Measurements from ENCODE around the gene ABCC4.

ABCC4 gene

DNA sequence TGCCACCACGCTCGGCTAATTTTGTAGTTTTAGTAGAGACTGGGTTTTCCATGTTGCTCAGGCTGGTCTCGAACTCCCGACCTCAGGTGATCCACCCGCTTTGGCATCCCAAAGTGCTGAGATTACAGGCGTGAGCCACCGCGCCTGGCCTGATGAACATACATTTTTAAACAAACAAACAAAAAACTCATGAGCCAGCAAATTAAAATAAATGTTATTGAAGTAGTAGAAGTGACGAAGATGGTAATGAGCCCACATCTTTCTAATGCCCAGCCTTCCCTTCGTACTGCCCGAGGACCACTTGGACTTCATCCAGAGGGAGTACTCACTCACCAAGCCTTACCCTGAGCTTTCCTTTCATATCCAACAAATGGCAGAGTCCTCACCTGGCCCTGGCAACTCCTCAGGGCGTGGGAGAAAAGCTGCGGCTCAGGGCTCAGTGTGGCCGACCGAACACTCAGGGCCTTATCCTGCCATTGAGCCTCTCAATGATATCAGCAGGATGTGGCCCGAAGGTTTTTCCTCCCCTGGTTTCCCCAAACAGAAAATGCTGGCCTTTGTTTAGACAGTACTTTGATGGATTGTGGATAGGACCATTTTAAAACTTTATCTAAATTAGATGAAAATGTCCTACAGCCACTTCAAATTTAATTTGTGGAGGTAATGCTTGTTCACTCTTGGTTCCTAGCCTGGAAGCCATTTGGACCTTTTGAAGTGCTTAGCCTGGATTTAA, 22.8 kb upstream of the ABCC4 start:
- Histone ChIP-seq H3K9me3 (replicated peaks; ENCODE audit: low read length) (no peaks in the 10 kb centered on the region), H3K4me3 (ENCODE audit: low read length) (no peak overlapping the region), H3K4me1 (ENCODE audit: control insufficient read depth, insufficient read depth, low read length) (no peaks in the 10 kb centered on the region), H3K27me3 (ENCODE audit: control insufficient read depth, insufficient read depth, low read length) (no peaks in the 10 kb centered on the region), H3K9ac (ENCODE audit: low read depth, low read length) (no peak overlapping the region), H3K36me3 (ENCODE audit: insufficient read depth, low read length) (no peaks in the 10 kb centered on the region), H3K4me2 (ENCODE audit: low read length) (no peak overlapping the region)

GRCh38 chr13:95319551-95320274, 18.5 kb upstream of the ABCC4 start:
- Histone ChIP-seq H3K4me3 (ENCODE audit: low read length) (no peak overlapping the region), H3K27me3 (ENCODE audit: control insufficient read depth, insufficient read depth, low read length) (no peaks in the 10 kb centered on the region), H3K9ac (ENCODE audit: low read depth, low read length) (no peak overlapping the region), H3K4me2 (ENCODE audit: low read length) (no peak overlapping the region), H3K36me3 (ENCODE audit: insufficient read depth, low read length) (no peaks in the 10 kb centered on the region), H3K9me3 (replicated peaks; ENCODE audit: low read length) (no peaks in the 10 kb centered on the region), H3K4me1 (ENCODE audit: control insufficient read depth, insufficient read depth, low read length) (no peaks in the 10 kb centered on the region)

- no peaks in the 10 kb centered on the region for H3K9me3 ChIP-seq (replicated peaks; ENCODE audit: low read length)
- peaks cover 4% of the 10 kb centered on the region for H3K27me3 ChIP-seq (ENCODE audit: control insufficient read depth, insufficient read depth, low read length)
- no peak overlapping the region for H3K9ac ChIP-seq (ENCODE audit: low read depth, low read length)
- no peaks in the 10 kb centered on the region for H3K36me3 ChIP-seq (ENCODE audit: insufficient read depth, low read length)
- H3K4me3 ChIP-seq (ENCODE audit: low read length): no peak overlapping the region
- H3K4me1 ChIP-seq (ENCODE audit: control insufficient read depth, insufficient read depth, low read length): no peaks in the 10 kb centered on the region
- no peak overlapping the region for H3K4me2 ChIP-seq (ENCODE audit: low read length)
Measured at GRCh38 chr13:95317039-95317989, 16.1 kb upstream of the ABCC4 start.

DNA sequence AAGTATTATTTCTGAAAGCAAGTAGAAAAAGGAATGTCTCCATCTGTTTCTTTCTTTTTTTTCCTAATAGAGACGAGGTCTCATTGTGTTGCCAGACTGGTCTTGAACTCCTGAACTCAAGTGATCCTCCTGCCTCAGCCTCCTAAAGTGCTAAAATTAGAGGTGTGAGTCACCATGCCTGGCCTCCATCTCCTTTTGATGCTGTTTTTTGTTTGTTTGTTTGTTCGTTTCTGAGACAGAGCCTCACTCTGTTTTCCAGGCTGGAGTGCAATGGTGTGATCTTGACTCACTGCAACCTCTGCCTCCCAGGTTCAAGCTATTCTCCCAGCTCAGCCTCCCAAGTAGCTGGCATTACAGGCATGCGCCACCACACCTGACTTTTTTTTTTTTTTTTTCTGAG, 14.5 kb upstream of the ABCC4 start:
- no peak overlapping the region for H3K9ac ChIP-seq (ENCODE audit: low read depth, low read length)
- H3K4me1 ChIP-seq (ENCODE audit: control insufficient read depth, insufficient read depth, low read length): no peaks in the 10 kb centered on the region
- no peaks in the 10 kb centered on the region for H3K9me3 ChIP-seq (replicated peaks; ENCODE audit: low read length)
- H3K4me3 ChIP-seq (ENCODE audit: low read length): no peak overlapping the region
- H3K4me2 ChIP-seq (ENCODE audit: low read length): no peak overlapping the region
- H3K27me3 ChIP-seq (ENCODE audit: control insufficient read depth, insufficient read depth, low read length): peaks cover 11% of the 10 kb centered on the region
- H3K36me3 ChIP-seq (ENCODE audit: insufficient read depth, low read length): no peaks in the 10 kb centered on the region

- Histone ChIP-seq H3K27me3 (ENCODE audit: control insufficient read depth, insufficient read depth, low read length) (peaks cover 7% of the 10 kb centered on the region), H3K4me3 (ENCODE audit: low read length) (no peak overlapping the region), H3K9ac (ENCODE audit: low read depth, low read length) (no peak overlapping the region), H3K9me3 (replicated peaks; ENCODE audit: low read length) (no peaks in the 10 kb centered on the region), H3K4me2 (ENCODE audit: low read length) (no peak overlapping the region), H3K4me1 (ENCODE audit: control insufficient read depth, insufficient read depth, low read length) (no peaks in the 10 kb centered on the region), H3K36me3 (ENCODE audit: insufficient read depth, low read length) (no peaks in the 10 kb centered on the region)
Measured at GRCh38 chr13:95307507-95307906, 6.3 kb upstream of the ABCC4 start.

DNA sequence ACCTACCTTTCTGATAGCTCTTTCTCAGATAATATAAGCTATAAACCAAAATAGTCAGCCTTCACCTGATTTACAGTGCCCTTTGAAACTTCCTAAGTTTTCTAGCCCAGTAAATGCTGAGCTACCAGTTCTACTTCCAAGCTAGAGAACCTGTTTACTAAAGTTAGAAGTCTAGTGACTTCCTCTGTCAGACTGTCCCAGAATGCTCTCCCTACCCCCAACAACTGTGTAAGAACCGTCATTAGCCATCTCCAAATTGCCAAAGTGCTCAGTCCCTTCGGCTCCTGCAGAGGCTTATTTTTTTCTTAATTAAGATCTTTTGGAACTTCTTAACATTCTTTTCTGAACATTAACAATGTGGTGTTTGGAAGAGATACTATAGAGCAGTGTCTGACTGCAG, 3.2 kb upstream of the ABCC4 start:
- Histone ChIP-seq H3K9me3 (replicated peaks; ENCODE audit: low read length) (no peaks in the 10 kb centered on the region), H3K27me3 (ENCODE audit: control insufficient read depth, insufficient read depth, low read length) (no peaks in the 10 kb centered on the region), H3K4me1 (ENCODE audit: control insufficient read depth, insufficient read depth, low read length) (peaks cover 16% of the 10 kb centered on the region), H3K4me2 (ENCODE audit: low read length) (no peak overlapping the region), H3K9ac (ENCODE audit: low read depth, low read length) (no peak overlapping the region), H3K36me3 (ENCODE audit: insufficient read depth, low read length) (no peaks in the 10 kb centered on the region), H3K4me3 (ENCODE audit: low read length) (no peak overlapping the region)

DNA sequence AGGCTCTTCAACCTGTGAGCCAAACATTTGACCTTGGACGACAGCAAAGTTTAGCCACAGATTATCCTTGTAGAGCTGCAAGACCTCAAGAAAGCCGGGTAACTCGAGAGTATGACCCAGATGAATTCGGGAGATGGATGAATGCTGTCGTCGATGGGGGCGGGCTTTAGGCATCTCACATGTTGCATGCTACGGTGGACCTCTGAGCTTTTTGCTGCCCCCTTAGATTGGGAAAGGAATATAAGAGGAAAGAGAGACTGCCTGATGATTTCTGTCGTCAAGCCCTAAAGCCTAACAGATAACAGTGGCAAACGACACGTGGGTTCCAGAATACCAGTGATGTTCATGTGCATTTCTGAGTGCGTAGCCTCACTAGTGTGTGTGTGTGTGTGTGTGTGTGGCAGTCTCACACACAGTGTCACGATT, 730 bp upstream of the ABCC4 start:
- Histone ChIP-seq H3K27me3 (ENCODE audit: control insufficient read depth, insufficient read depth, low read length) (no peaks in the 10 kb centered on the region), H3K9me3 (replicated peaks; ENCODE audit: low read length) (no peaks in the 10 kb centered on the region), H3K36me3 (ENCODE audit: insufficient read depth, low read length) (no peaks in the 10 kb centered on the region), H3K4me3 (ENCODE audit: low read length) (peak overlapping the region; percentile 96), H3K4me2 (ENCODE audit: low read length) (peak overlapping the region; percentile 91), H3K9ac (ENCODE audit: low read depth, low read length) (peak overlapping the region; percentile 90), H3K4me1 (ENCODE audit: control insufficient read depth, insufficient read depth, low read length) (peaks cover 34% of the 10 kb centered on the region)

- Histone ChIP-seq H3K4me3 (ENCODE audit: low read length) (peak overlapping the region; percentile 96), H3K4me1 (ENCODE audit: control insufficient read depth, insufficient read depth, low read length) (peaks cover 34% of the 10 kb centered on the region), H3K9me3 (replicated peaks; ENCODE audit: low read length) (no peaks in the 10 kb centered on the region), H3K27me3 (ENCODE audit: control insufficient read depth, insufficient read depth, low read length) (no peaks in the 10 kb centered on the region), H3K9ac (ENCODE audit: low read depth, low read length) (peak overlapping the region; percentile 90), H3K36me3 (ENCODE audit: insufficient read depth, low read length) (no peaks in the 10 kb centered on the region), H3K4me2 (ENCODE audit: low read length) (peak overlapping the region; percentile 91)
Measured at GRCh38 chr13:95300625-95301182, 547 bp downstream of the ABCC4 start.

DNA sequence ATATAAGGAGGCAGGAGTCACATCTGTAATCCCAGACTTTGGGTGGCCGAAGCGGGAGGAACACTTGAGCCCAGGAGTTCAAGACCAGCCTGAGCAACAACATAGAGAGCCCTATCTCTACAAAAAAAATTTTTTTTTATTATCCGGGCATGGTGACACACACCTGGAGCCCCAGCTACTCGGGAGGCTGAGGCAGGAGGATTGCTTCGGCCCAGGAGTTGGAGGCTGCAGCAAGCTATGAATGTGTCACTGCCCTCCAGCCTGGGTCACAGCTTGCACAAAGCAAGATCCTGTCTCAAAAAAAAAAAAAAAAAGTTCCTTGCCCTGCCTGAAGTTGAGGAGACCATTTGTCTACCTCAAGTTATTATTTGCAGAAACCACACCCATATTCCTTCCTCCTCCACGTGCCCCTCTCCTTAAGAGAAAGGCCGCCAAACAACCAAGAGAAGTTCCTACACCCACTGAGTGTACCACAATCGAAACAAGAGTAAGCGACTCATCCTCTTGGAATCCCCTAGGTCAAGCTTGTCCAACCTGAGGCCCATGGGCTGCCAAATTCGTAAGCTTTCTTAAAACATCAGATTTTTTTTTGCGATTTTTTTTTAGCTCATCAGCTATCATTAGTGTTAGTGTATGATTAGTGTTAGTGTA, 2.2 kb downstream of the ABCC4 start:
- H3K36me3 ChIP-seq (ENCODE audit: insufficient read depth, low read length): peaks cover 3% of the 10 kb centered on the region
- no peak overlapping the region for H3K9ac ChIP-seq (ENCODE audit: low read depth, low read length)
- no peak overlapping the region for H3K4me3 ChIP-seq (ENCODE audit: low read length)
- H3K4me1 ChIP-seq (ENCODE audit: control insufficient read depth, insufficient read depth, low read length): peaks cover 34% of the 10 kb centered on the region
- no peaks in the 10 kb centered on the region for H3K27me3 ChIP-seq (ENCODE audit: control insufficient read depth, insufficient read depth, low read length)
- H3K9me3 ChIP-seq (replicated peaks; ENCODE audit: low read length): no peaks in the 10 kb centered on the region
- peak overlapping the region; percentile 91 for H3K4me2 ChIP-seq (ENCODE audit: low read length)

GRCh38 chr13:95298169-95298965, 2.9 kb downstream of the ABCC4 start:
- Histone ChIP-seq H3K4me1 (ENCODE audit: control insufficient read depth, insufficient read depth, low read length) (peaks cover 34% of the 10 kb centered on the region), H3K4me3 (ENCODE audit: low read length) (no peak overlapping the region), H3K9me3 (replicated peaks; ENCODE audit: low read length) (no peaks in the 10 kb centered on the region), H3K36me3 (ENCODE audit: insufficient read depth, low read length) (peaks cover 3% of the 10 kb centered on the region), H3K9ac (ENCODE audit: low read depth, low read length) (no peak overlapping the region), H3K4me2 (ENCODE audit: low read length) (no peak overlapping the region), H3K27me3 (ENCODE audit: control insufficient read depth, insufficient read depth, low read length) (no peaks in the 10 kb centered on the region)

All from skeletal muscle satellite cell (primary cell).